NCI-H345 treated with DMSO at 0.1 percent for 48 hours (cell line): Measurements from ENCODE around the gene TMEM163.

Source experiments
- DNase-seq: peaks from one replicate; lab custom pipeline; 2025; ENCODE audit not compliant: unreplicated experiment; lab: John Stamatoyannopoulos, UW

The TMEM163 gene

DNA sequence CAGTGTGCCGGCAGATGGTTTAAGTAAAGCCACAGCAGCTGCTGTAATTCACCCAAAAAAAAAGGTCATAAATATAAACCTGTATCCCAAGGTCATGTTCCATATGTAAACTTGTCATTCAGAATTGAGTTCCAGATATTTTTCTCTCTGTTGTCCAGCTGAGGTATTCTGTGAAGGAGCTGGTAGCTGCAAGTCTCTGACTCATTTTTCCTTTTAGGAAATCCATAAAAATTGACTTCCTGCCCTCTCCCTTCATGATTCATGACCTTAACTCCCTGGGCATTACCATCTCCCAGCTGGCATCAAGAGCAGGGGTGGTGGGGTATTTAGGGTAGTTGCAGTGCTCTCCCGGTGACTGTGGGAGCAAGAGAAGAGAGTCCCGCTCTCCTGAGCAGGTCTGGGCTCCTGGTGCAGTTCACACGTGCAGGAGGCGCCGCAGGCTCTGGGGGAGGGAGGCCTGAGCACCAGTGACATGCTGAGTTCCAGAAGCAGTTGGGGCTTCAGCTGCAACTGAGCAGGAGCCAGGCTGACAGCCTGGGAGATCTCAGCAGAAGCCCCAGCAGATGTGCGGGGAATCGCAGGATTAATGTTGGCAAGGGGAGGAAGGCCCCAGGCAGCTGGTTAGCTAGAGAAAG, 272.3 kb downstream of the TMEM163 start:
- no peak for DNase-seq

- DNase-seq, result no peak
Measured at GRCh38 chr2:134445985-134446382, 272.8 kb downstream of the TMEM163 start.

- DNase-seq, result no peak
Measured at GRCh38 chr2:134445116-134445515, 273.7 kb downstream of the TMEM163 start.

DNA sequence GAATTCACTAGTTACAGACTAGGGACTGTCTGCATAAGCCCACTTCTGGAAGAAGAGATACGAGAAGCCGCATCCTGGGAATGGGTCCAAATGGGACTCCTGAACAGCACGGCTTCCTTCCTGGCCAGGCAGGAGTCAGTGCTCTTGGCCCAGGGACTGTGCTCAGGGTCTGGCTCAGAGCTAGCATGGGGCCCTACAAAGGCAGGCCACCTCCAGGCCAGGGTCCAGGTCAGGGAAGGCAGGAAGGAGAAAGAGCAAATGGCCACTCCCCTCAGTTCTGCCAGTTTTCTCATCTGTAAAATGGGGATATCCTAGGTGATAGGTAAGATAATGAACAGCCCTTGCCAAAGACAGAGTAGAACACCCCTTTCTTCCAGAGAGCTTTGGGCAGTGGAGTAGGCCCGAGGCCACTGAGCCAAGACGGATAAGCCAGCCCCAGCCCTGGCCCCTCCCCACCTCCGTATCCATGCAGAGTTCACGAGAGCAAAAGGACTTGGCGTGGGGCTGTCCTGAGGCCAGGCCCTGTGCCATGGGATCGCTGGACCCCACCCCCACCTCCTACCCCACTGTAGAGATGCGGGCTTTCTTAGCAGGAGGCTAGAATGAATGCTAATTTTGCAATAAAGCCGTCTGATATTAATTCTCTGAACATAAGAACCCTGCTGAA, 274.9 kb downstream of the TMEM163 start:
- no peak for DNase-seq

- DNase-seq, result no peak
Measured at GRCh38 chr2:134441153-134441863, 277.5 kb downstream of the TMEM163 start.

GRCh38 chr2:134440336-134440909, 278.4 kb downstream of the TMEM163 start:
- DNase-seq, result no peak

- DNase-seq, result no peak
Measured at GRCh38 chr2:134438371-134438770, 280.4 kb downstream of the TMEM163 start.

DNA sequence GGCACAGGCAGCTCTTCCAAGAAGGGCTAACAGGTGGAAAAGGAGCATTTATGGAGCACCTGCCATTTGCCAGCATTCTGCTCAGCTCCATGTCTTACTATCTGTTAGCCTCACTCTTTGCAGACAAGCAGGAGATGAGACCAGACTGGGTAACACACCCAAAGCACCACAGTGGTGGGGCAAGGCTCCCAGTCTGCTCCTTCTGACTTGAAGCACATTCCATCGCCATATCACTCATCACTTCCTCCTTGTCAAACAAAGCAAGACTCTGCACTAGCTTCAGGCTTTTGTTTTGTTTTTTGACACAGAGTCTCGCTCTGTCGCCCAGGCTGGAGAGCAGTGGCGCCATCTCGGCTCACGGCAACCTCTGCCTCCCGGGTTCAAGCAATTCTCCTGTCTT, 282.1 kb downstream of the TMEM163 start:
- no peak for DNase-seq

GRCh38 chr2:134435936-134436335, 282.9 kb downstream of the TMEM163 start:
- DNase-seq, result no peak

DNA sequence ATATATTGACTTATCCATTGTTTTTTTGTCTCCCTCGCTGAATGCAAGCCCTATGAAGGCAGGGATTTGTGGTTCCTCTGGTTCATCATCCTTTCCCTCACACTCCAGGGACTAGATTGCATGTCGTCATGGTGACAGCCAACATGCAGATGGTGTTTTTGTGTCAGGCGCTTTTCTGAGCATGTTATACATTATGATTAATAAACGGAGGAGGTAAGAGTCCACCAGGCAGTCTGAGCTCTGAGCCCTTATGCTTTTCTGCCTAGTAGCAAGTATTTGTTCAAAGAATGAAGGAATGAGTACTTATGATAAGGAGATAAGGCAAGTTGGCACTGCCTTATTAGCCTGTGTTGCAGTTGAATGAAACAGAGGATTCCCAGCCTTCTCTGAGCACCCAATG, 283.3 kb downstream of the TMEM163 start:
- no peak for DNase-seq

GRCh38 chr2:134433979-134434378, 284.8 kb downstream of the TMEM163 start:
- no peak for DNase-seq

DNA sequence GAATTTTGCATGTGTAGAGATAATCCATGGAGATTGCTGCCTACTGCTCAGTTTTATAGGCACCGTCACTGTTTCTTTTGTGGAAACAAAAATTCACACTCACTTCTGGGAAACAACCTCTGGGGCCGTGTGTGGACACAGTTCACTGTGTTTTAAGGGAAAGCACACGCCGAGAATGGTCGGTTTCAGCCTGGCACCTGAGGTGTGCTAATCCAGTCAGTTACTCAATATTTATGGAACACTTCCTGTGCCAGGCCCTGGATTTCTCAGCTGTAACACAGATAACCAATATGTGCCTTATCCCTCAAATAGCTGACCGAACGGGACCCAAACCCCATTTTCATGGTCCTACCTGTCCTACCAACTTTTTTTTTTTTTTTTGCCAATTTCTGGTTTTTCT, 285.3 kb downstream of the TMEM163 start:
- no peak for DNase-seq

DNA sequence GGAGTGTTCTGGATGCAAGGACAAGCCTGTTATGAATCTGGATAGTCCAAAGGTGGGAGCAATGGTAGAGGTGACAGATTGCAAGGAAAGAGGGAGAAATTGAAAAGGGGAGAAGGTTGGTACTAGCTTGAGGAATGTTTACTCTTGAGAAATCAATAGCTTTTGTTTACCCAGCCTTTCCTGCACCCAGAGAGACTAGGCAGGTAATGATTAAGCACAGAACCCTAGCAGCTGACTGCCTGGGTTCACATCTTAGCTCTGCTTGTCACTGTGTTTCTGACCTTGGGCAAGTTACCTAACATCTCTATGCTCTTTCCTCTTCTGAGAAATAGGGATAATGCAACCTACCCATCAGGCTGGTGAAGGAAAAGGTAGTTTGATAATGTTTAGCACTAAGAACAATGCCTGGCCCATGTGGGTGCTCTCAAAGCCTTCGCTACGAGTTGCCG, 286.3 kb downstream of the TMEM163 start:
- DNase-seq, result peak; percentile 12

DNA sequence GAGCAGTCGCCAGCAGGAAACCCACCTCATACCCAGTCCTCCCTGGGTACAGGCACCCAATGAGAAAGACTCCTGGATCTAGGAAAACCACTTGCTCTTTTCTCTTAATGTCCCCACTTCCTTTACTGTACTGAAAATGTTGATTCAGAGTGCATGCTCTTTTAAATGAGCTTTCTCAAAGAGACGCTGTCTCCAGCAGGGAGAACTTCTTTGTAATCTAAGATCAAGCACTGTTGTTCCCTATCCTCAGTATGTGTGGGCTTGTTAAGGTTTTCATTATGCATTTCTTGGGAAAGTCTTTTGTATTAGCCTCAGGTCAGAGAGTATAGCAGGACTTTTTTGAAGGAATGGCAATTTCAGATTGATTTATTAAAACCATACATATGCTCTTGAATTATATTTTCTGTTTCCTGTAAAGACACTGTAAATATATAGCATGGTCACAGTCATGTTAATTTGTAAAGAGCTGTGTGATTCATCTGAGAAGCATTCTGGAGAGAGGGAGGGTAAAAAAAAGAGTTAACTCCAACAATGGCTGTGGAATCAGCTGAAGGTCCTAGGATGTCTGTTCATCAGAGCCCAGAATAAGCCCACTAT, 286.9 kb downstream of the TMEM163 start:
- DNase-seq, result no peak

DNA sequence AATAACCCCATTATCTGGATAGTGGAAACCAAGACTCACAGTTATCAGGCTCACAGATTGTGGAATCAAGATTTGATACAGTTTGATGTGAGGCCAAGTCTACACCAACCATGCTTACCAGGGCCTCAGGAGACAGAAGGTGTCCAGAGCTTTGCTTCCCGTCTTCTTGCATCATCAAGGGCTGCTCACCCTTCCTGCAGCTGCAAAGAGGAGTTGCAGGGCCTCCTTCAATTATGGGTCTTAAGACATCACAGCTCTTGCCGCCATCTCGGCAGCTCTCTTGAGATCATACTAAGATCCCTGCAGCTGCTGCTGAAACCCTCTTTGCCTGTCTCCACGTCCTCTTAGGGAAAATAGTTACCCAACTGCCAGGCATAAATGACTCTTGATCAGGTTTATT, 288.9 kb downstream of the TMEM163 start:
- DNase-seq, result no peak

DNA sequence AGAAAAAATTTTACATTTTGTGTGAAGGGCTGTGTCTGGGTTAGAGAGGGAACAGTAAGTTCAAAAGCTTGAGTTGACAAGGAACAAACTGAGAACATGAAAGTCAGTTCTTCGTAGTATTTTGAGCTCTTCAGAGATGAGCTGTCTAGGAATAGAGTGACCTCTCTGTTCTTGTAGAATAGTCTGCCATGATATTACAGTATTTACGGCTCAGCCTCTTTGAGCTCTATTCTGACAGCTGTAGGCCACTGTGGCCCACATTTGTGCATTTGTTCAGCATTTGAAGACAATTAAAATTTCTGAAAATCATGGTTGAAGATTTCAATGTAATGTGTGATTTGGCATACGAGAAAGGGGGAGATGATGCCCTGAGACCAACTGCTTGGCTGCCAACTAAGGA, 292.1 kb downstream of the TMEM163 start:
- DNase-seq, result no peak

DNA sequence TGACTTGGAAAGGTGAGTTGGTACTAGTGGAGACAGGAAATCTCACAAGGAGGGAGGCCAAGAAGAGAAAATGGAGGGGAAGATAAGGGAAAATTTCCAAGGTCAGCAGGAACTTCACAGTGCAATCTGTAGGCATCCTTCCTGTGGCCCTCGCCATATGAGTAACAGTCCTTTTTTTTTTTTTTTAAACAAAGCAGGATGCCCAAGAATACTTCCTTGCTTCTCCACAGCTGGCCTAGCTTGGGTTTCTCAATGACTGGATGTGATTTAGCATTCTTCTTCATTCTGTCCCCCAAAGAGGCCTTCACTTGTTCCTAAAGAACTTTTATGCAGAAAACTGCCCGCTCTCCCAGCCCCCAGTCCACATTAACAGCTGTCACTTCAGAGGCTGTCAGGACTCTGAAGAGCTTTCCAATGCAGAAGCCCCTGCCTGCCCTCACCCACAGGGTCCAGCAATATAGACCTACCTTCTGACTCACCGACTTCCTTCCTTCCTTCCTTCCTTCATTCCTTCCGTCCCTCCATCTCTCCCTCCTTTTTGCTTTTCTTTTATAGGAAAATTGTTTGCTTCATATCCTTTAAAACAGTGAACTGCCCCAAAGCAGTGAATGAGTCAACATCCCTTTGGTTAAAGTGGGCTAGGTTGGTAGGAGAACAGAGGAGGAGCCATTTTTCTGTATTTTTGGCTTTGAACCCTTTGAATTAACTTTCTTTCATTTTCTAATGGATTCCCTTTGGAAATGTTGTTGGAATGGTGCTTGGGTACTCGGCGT, 292.9 kb downstream of the TMEM163 start:
- DNase-seq, result no peak

DNA sequence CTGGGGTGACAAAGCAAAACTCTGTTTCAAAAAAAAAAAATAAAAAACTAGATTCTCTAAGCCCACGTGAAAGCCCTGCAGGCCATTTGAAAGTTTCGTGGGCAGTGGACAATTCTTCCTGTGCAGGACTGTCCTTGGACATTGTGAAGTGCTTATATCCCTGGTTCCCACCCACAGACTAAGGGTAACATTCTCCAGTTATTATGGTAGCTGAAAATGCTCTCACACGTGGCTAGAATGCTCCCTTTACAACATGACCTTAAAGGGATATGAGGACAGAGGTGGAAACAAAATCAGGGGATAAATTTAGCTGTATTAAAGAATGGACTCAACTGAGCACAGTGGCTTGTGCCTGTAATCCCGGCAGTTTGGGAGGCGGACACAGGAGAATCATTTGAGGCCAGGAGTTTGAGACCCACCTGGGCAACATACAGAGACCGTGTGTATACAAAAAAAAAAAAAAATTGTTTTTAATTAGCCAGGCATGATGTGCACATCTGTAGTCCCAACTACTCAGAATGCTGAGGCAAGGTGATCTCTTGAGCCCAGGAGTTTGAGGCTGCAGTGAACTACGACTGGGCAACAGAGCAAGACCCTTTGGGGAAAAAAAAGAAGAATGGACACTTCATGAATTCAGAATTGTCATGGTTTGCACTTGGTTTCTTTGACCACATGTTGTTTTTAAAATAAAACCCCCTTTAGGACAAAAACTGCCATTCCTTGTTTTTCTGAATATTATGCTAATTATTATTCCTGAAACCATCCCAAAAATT, 297.1 kb downstream of the TMEM163 start:
- DNase-seq, result no peak

DNA sequence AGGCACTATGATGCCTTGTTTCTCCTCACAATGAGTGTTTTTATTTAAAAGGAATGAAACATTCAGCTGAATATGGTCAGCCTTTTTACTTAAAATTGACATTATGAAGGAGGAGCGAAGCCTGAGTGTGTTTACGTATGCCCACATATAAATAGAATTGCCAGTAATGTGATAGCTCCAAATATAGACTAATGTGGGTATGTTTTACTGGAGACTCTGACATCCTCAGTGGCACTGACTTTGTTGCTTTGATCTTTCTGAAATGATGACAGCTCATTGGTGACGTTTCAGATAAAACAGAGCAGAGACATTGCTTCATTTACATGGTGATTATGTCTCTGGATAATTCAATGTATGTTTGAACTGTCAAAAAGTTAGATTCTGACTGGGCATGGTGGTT, 297.9 kb downstream of the TMEM163 start:
- no peak for DNase-seq

GRCh38 chr2:134420259-134420658, 298.5 kb downstream of the TMEM163 start:
- DNase-seq, result no peak
